K562 (cell line): ENCODE measurements around the gene CCR7.

Experiments used
- DNMT1 ChIP-seq: fragments of 450-650 bp; IDR thresholded peaks from 2 replicates; pipeline ENCODE4 v1.6.1; 2016; ENCODE audit warnings: antibody characterized with exemption, mild to moderate bottlenecking
- ELK1 ChIP-seq: sonication (generic); formaldehyde crosslinking; IDR thresholded peaks from 2 replicates; pipeline ENCODE4 v1.8.1; 2022; ENCODE audit warnings: missing genetic modification reagents
- GABPA ChIP-seq: fragments of 200-800 bp; sonication (Bioruptor generic); conservative IDR thresholded peaks from 2 replicates; pipeline ENCODE4 v1.6.1; 2016; ENCODE audit warnings: low read depth, missing genetic modification characterization, missing compliant biosample characterization
- GABPB2 ChIP-seq: fragments of 250-450 bp; sonication (Bioruptor Pico); conservative IDR thresholded peaks from 2 replicates; pipeline ENCODE4 v1.5.1; 2021; ENCODE audit warnings: mild to moderate bottlenecking
- PBX2 ChIP-seq, 2 experiments: IDR thresholded peaks in 1 of 2; conservative IDR thresholded peaks in 1 of 2; 2 replicates each; pipeline ENCODE4 v1.6.1; 2016; ENCODE audit warnings: low read depth in 2 of 2, mild to moderate bottlenecking in 1 of 2, missing compliant biosample characterization in 1 of 2, missing genetic modification characterization in 1 of 2, moderate library complexity in 1 of 2
- POLR2AphosphoS5 ChIP-seq: IDR thresholded peaks from 2 replicates; pipeline ENCODE4 v1.6.1; 2011; ENCODE audit warnings: mild to moderate bottlenecking, low read depth, low read length, moderate library complexity; ENCODE audit not compliant: control insufficient read depth, insufficient read depth
- SMC3 ChIP-seq: conservative IDR thresholded peaks from 2 replicates; pipeline ENCODE4 v1.6.1; 2011; ENCODE audit warnings: low read depth, low read length, improper control_type of control experiment; ENCODE audit not compliant: insufficient read depth
- YBX1 ChIP-seq: fragments of 450-650 bp; IDR thresholded peaks from 2 replicates; pipeline ENCODE4 v1.7.1; 2016; ENCODE audit warnings: mild to moderate bottlenecking
- ZBTB9 ChIP-seq: fragments of 450-650 bp; formaldehyde crosslinking; IDR thresholded peaks from 2 replicates; pipeline ENCODE4 v1.4.0; 2020; ENCODE audit warnings: mild to moderate bottlenecking, moderate library complexity
- ZNF165 ChIP-seq: fragments of 250-450 bp; sonication (Bioruptor Pico); IDR thresholded peaks from 2 replicates; pipeline ENCODE4 v1.4.0; 2020; ENCODE audit warnings: borderline replicate concordance
- ZNF274 ChIP-seq: IDR thresholded peaks from 2 replicates; pipeline ENCODE4 v1.6.1; 2011; ENCODE audit warnings: low read depth, mild to moderate bottlenecking, low read length, moderate library complexity, borderline replicate concordance
- ZNF282 ChIP-seq: sonication (generic); formaldehyde crosslinking; IDR thresholded peaks from 2 replicates; pipeline ENCODE4 v1.8.1; 2023; ENCODE audit warnings: missing genetic modification reagents

DNA sequence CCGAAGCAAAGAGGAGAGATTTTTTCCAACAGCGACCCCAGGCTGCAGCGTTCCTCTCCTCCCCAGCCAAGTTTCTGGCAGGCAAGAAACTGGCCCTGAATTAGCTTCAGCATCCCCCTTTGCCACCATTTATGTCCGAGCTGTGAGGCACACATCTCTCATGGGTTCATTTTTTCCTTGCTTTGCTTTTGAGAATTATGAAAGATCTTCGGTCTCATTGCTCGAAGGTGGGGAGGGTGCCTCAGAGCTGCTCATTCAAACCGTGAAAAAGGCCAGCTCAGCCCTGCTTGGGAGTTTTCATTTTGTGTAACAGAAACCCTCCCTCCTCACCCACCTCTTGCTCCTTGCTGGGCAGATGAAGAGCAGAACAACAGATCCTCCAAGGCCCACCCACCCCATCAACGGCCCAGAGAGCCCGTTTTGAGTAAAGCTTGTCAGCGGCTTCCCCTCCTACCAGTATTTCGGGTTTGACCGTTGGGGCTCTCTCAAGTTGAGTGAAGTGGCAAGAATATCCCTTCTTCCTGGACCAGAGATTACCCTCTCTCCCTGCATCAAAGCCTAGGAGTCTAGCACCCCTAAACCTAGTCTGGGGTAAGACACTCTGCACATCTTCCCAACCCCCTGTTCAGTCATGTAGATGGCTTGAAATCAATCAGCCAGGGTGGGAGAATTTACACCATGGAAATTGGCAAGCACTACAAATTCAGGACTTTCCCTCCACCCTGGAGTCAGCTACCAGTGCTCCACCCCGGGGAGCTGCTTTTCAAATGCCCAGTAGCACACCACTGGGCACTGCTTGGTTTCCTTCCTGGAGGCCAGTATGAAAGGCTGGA, 1.8 kb downstream of the CCR7 start:
- TF ChIP-seq GABPA (no peak), ZNF274 (no peak), ELK1 (CRISPR knock-in tag) (no peak), GABPB2 (CRISPR knock-in tag) (no peak), POLR2AphosphoS5 (no peak), DNMT1 (no peak), ZNF165 (CRISPR knock-in tag) (no peak), ZNF282 (CRISPR knock-in tag) (no peak), YBX1 (no peak), ZBTB9 (CRISPR knock-in tag) (no peak), PBX2 (CRISPR knock-in tag; IDR thresholded peaks at IDR 0.05; ENCODE audit: low read depth) (no peak), PBX2 (tag; conservative IDR thresholded peaks at IDR 0.05; ENCODE audit: low read depth) (no peak), SMC3 (no peak)
